SK-N-SH treated with all-trans-retinoic acid at 6 μM for 48 hours (cell line): ENCODE results near the gene VSIR.

Experiments used
- ATAC-seq: fragments of 200-7000 bp; cut with Tn5 transposase; 3 replicates; pipeline ENCODE4 v1.9.1; 2020; ENCODE audit warnings: mild to moderate bottlenecking, moderate library complexity
- ARNTL ChIP-seq: fragments of 450-650 bp; formaldehyde crosslinking; IDR thresholded peaks from 2 replicates; pipeline ENCODE4 v1.5.0; 2020; ENCODE audit warnings: low read depth, mild to moderate bottlenecking, moderate library complexity, borderline replicate concordance
- BACH2 ChIP-seq: fragments of 250-450 bp; sonication (Bioruptor Pico); IDR thresholded peaks from 2 replicates; pipeline ENCODE4 v1.9.0; 2021; ENCODE audit warnings: mild to moderate bottlenecking, borderline replicate concordance
- CSDC2 ChIP-seq: fragments of 250-450 bp; sonication (Bioruptor Pico); IDR thresholded peaks from 2 replicates; pipeline ENCODE4 v1.5.0; 2020; ENCODE audit warnings: mild to moderate bottlenecking, moderate library complexity
- CSRNP3 ChIP-seq: fragments of 250-450 bp; sonication (Bioruptor Pico); IDR thresholded peaks from 2 replicates; pipeline ENCODE4 v1.5.1; 2021; ENCODE audit warnings: mild to moderate bottlenecking, moderate library complexity
- ISL1 ChIP-seq: fragments of 250-450 bp; sonication (Bioruptor Pico); IDR thresholded peaks from 2 replicates; pipeline ENCODE4 v2.1.2; 2022; ENCODE audit warnings: mild to moderate bottlenecking, moderate library complexity
- OSR1 ChIP-seq: fragments of 250-450 bp; sonication (Bioruptor Pico); IDR thresholded peaks from 2 replicates; pipeline ENCODE4 v1.8.0; 2022; ENCODE audit warnings: moderate library complexity, mild to moderate bottlenecking, inconsistent platforms
- PATZ1 ChIP-seq: fragments of 250-450 bp; sonication (Bioruptor Pico); IDR thresholded peaks from 2 replicates; pipeline ENCODE4 v1.8.0; 2020; ENCODE audit warnings: mild to moderate bottlenecking, moderate library complexity, borderline replicate concordance
- PPARA ChIP-seq: fragments of 250-450 bp; sonication (Bioruptor Pico); IDR thresholded peaks from 2 replicates; pipeline ENCODE4 v1.5.0; 2020; ENCODE audit warnings: mild to moderate bottlenecking, borderline replicate concordance
- RARB ChIP-seq: fragments of 250-450 bp; sonication (Bioruptor Pico); IDR thresholded peaks from 2 replicates; pipeline ENCODE4 v1.8.0; 2021; ENCODE audit warnings: mild to moderate bottlenecking, moderate library complexity
- SNAI2 ChIP-seq: fragments of 250-450 bp; sonication (Bioruptor Pico); IDR thresholded peaks from 2 replicates; pipeline ENCODE4 v1.5.0; 2020; ENCODE audit warnings: mild to moderate bottlenecking, moderate library complexity
- TCF4 ChIP-seq: fragments of 250-450 bp; sonication (Bioruptor Pico); IDR thresholded peaks from 2 replicates; pipeline ENCODE4 v1.8.0; 2021; ENCODE audit warnings: mild to moderate bottlenecking, moderate library complexity, borderline replicate concordance
- TOX ChIP-seq: fragments of 250-450 bp; sonication (Bioruptor Pico); IDR thresholded peaks from 2 replicates; pipeline ENCODE4 v1.8.0; 2021; ENCODE audit warnings: mild to moderate bottlenecking, moderate library complexity, borderline replicate concordance
- ZFP3 ChIP-seq: fragments of 250-450 bp; sonication (Bioruptor Pico); IDR thresholded peaks from 2 replicates; pipeline ENCODE4 v1.5.0; 2020; ENCODE audit warnings: mild to moderate bottlenecking, moderate library complexity
- ZNF70 ChIP-seq: fragments of 450-650 bp; formaldehyde crosslinking; IDR thresholded peaks from 2 replicates; pipeline ENCODE4 v1.5.0; 2020; ENCODE audit warnings: mild to moderate bottlenecking, moderate library complexity
- ZNF8 ChIP-seq: fragments of 450-650 bp; formaldehyde crosslinking; IDR thresholded peaks from 2 replicates; pipeline ENCODE4 v1.5.0; 2020; ENCODE audit warnings: mild to moderate bottlenecking, moderate library complexity
- TF ChIP-seq, protein P1 (sequence below): fragments of 250-450 bp; sonication (Bioruptor Pico); IDR thresholded peaks from 2 replicates; pipeline ENCODE4 v1.5.1; 2020; ENCODE audit warnings: low read depth, mild to moderate bottlenecking, moderate library complexity
- TF ChIP-seq, protein P2 (sequence below): fragments of 250-450 bp; sonication (Bioruptor Pico); IDR thresholded peaks from 2 replicates; pipeline ENCODE4 v1.8.0; 2021; ENCODE audit warnings: low read depth, mild to moderate bottlenecking, moderate library complexity, borderline replicate concordance
- TF ChIP-seq, protein P3 (sequence below): fragments of 250-450 bp; sonication (Bioruptor Pico); IDR thresholded peaks from 2 replicates; pipeline ENCODE4 v1.5.0; 2020; ENCODE audit warnings: mild to moderate bottlenecking, moderate library complexity

Gene VSIR

DNA sequence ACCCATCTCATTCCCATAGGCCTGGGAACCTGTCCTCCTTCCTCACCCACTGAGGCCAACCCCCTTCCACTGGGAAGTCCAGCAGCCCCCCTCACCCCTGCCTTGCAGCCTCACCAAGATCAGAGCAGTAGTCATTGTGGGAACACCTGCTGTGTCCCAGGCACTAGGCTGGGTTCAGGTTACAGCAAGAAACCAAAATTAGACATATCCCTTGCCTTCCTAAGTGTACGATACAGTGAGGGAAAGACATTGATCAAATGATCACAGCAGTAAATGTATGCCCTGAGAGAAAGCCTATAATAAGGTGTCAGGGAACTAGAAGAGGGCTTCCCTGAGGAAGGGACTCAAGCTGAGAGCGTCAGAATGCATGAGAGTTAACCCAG is 36.8 kb downstream of the VSIR start:
- no peak for ATAC-seq
- TF ChIP-seq PPARA (CRISPR knock-in tag) (no peak), OSR1 (CRISPR knock-in tag) (no peak), CSDC2 (CRISPR knock-in tag) (no peak), TOX (CRISPR knock-in tag) (no peak), BACH2 (CRISPR knock-in tag) (no peak), CSRNP3 (CRISPR knock-in tag) (no peak), RARB (no peak), ZFP3 (no peak), ISL1 (no peak), TCF4 (CRISPR knock-in tag) (no peak)
- TF ChIP-seq, protein P1, sequence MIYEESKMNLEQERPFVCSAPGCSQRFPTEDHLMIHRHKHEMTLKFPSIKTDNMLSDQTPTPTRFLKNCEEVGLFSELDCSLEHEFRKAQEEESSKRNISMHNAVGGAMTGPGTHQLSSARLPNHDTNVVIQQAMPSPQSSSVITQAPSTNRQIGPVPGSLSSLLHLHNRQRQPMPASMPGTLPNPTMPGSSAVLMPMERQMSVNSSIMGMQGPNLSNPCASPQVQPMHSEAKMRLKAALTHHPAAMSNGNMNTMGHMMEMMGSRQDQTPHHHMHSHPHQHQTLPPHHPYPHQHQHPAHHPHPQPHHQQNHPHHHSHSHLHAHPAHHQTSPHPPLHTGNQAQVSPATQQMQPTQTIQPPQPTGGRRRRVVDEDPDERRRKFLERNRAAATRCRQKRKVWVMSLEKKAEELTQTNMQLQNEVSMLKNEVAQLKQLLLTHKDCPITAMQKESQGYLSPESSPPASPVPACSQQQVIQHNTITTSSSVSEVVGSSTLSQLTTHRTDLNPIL, result no peak
- TF ChIP-seq, all 23 proteins: peak for 0

DNA sequence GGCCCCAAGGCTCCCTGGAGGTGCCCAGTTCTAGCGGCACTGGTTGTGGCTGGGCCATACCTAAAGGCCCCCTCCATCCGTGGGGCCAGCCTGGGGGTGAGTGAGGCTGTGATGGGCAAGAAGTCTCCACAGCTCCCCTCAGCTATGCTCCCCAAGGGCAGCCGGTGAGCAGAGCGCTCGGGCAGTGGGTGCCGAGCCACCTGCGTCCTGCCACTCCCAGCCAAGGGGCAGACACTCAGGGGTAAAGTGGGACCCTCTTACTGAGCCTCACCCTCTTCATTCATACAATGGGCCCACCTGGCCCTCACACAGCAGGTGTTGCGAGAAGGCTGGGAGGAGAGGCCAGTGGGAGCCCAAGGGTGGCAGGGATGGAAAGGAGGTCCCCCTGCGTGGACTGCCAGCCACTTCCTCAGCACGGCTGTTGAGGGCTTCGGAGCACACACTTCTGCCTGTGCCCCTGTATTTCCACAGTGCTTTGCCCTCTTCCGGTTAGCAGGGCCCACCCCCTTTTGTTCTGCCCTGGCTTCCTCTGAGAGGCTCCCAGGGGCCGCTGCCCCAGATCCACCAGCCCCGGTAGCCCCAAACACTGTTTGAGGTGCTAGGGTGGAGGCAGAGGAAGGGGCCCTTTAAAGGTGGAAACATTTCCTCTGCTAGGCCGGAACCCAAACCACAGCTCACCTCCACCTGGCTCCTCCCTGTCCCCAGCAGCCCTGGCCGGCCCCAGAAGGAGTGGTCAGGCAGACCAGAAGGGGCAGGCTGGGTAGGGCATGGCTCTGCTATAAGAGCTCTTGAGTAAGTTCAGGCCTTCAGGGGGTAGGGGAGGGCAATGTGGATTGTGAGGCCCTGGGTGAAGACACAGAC is 37.4 kb downstream of the VSIR start:
- ATAC-seq, result no peak
- TF ChIP-seq ZNF70 (CRISPR knock-in tag) (no peak), TCF4 (CRISPR knock-in tag) (no peak), PPARA (CRISPR knock-in tag) (no peak), CSDC2 (CRISPR knock-in tag) (no peak), ISL1 (no peak), ARNTL (CRISPR knock-in tag) (no peak), ZNF8 (no peak), PATZ1 (CRISPR knock-in tag) (no peak), SNAI2 (CRISPR knock-in tag) (no peak), OSR1 (CRISPR knock-in tag) (no peak), ZFP3 (no peak), CSRNP3 (CRISPR knock-in tag) (no peak)
- TF ChIP-seq, protein P2, sequence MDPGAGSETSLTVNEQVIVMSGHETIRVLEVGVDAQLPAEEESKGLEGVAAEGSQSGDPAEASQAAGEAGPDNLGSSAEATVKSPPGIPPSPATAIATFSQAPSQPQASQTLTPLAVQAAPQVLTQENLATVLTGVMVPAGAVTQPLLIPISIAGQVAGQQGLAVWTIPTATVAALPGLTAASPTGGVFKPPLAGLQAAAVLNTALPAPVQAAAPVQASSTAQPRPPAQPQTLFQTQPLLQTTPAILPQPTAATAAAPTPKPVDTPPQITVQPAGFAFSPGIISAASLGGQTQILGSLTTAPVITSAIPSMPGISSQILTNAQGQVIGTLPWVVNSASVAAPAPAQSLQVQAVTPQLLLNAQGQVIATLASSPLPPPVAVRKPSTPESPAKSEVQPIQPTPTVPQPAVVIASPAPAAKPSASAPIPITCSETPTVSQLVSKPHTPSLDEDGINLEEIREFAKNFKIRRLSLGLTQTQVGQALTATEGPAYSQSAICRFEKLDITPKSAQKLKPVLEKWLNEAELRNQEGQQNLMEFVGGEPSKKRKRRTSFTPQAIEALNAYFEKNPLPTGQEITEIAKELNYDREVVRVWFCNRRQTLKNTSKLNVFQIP, result no peak
- TF ChIP-seq, protein P3, sequence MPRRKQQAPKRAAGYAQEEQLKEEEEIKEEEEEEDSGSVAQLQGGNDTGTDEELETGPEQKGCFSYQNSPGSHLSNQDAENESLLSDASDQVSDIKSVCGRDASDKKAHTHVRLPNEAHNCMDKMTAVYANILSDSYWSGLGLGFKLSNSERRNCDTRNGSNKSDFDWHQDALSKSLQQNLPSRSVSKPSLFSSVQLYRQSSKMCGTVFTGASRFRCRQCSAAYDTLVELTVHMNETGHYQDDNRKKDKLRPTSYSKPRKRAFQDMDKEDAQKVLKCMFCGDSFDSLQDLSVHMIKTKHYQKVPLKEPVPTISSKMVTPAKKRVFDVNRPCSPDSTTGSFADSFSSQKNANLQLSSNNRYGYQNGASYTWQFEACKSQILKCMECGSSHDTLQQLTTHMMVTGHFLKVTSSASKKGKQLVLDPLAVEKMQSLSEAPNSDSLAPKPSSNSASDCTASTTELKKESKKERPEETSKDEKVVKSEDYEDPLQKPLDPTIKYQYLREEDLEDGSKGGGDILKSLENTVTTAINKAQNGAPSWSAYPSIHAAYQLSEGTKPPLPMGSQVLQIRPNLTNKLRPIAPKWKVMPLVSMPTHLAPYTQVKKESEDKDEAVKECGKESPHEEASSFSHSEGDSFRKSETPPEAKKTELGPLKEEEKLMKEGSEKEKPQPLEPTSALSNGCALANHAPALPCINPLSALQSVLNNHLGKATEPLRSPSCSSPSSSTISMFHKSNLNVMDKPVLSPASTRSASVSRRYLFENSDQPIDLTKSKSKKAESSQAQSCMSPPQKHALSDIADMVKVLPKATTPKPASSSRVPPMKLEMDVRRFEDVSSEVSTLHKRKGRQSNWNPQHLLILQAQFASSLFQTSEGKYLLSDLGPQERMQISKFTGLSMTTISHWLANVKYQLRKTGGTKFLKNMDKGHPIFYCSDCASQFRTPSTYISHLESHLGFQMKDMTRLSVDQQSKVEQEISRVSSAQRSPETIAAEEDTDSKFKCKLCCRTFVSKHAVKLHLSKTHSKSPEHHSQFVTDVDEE (CRISPR knock-in tag), result no peak
- TF ChIP-seq, protein P1, result no peak
